ENCODE measurements around the gene SRPX2.

DNA sequence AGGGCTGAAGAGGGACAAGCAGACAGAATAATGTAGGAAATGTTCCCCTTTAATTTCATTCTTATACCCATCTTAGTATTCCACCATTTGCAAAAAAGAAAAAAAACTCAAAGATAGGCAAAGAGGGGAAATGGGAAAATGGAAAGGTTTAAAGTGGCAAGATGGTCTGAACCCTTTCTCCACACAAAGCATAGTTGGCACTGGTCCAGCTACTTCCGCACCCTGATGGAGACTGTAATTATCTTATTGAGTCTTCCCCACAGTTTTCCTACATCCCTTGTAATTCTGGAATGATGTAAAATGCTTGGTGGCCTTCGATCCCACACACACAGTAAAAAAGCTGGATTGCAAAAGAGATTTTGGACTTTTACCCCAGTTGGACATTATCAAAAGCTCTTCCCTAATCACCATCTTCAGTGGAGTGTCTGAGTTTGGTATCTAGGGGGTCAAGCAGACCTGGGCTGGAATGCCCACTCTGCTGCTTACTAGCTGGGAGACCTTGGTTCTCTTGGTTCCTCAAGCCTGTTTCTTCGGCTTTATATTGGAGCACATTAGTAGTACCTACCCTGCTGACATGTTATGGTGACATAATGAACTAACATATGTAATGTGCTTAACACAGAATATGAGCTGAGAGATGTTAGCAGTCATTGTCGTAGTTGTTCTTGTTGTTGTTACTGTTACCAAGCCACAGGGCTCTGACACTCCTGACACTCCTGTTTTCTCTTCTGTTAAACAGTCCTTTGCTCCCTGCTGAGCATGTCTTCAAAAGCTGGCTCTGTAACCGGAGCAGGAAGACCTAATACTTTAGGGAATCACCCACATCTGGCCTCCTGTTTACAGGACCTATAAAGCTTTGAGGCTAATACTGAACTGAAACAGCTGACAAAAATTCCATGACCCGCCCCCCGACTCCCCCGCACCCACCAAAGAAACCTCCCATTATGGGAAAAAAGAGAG, 4.7 kb downstream of the SRPX2 start:
- no peak for TF ChIP-seq CTCF (IDR thresholded peaks at IDR 0.05; ENCODE audit: insufficient read depth, low read depth, low read length)
- no peak for TF ChIP-seq EZH2 (IDR thresholded peaks at IDR 0.05; ENCODE audit: insufficient read depth, low read length)
